ENCODE data around the gene KCNMA1. TPM values are rescaled to one million over a fixed set of nuclear protein-coding genes. Genes with fewer than 3 reads are reported as not detected.

Gene KCNMA1
- polyA plus RNA-seq, 1 donor from 2014 or later = 60.8 TPM

- Histone ChIP-seq H3K9me2 (ENCODE audit: insufficient read depth, low read length) (no peaks in the 10 kb centered on the region), H4K20me1 (ENCODE audit: insufficient read depth) (no peaks in the 10 kb centered on the region), H3K9ac (ENCODE audit: low read length) (no peak overlapping the region), H3K36me3 (ENCODE audit: insufficient read depth, low read length) (no peaks in the 10 kb centered on the region), H3K27me3 (ENCODE audit: insufficient read depth, low read depth, low read length) (no peaks in the 10 kb centered on the region), H3K9me3 (ENCODE audit: low read length) (no peaks in the 10 kb centered on the region), H3K27ac (ENCODE audit: low read length) (no peak overlapping the region), H3K4me3 (ENCODE audit: low read length) (no peak overlapping the region), H3K4me2 (ENCODE audit: low read length) (no peak overlapping the region), H3K79me2 (replicated peaks; ENCODE audit: insufficient read depth, low read length) (no peaks in the 10 kb centered on the region), H2AFZ (ENCODE audit: low read depth, low read length) (no peak overlapping the region), H3F3A (ENCODE audit: insufficient read depth, low read length, poor library complexity, severe bottlenecking) (no peaks in the 10 kb centered on the region)
- TF ChIP-seq EZH2 (IDR thresholded peaks at IDR 0.05; ENCODE audit: borderline replicate concordance, insufficient read depth, low read length, poor library complexity, severe bottlenecking) (no peak), TAF1 (IDR thresholded peaks at IDR 0.05; ENCODE audit: low read depth) (no peak), EP300 (conservative IDR thresholded peaks at IDR 0.05; ENCODE audit: poor library complexity, severe bottlenecking) (no peak), POLR2AphosphoS5 (IDR thresholded peaks at IDR 0.05) (no peak), MXI1 (conservative IDR thresholded peaks at IDR 0.05; ENCODE audit: poor library complexity, severe bottlenecking) (no peak), SMC3 (conservative IDR thresholded peaks at IDR 0.05; ENCODE audit: poor library complexity) (no peak), RAD21 (conservative IDR thresholded peaks at IDR 0.05) (no peak), REST (IDR thresholded peaks at IDR 0.05; ENCODE audit: borderline replicate concordance) (no peak)
- TF ChIP-seq, protein P1, sequence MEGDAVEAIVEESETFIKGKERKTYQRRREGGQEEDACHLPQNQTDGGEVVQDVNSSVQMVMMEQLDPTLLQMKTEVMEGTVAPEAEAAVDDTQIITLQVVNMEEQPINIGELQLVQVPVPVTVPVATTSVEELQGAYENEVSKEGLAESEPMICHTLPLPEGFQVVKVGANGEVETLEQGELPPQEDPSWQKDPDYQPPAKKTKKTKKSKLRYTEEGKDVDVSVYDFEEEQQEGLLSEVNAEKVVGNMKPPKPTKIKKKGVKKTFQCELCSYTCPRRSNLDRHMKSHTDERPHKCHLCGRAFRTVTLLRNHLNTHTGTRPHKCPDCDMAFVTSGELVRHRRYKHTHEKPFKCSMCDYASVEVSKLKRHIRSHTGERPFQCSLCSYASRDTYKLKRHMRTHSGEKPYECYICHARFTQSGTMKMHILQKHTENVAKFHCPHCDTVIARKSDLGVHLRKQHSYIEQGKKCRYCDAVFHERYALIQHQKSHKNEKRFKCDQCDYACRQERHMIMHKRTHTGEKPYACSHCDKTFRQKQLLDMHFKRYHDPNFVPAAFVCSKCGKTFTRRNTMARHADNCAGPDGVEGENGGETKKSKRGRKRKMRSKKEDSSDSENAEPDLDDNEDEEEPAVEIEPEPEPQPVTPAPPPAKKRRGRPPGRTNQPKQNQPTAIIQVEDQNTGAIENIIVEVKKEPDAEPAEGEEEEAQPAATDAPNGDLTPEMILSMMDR (IDR thresholded peaks at IDR 0.05; ENCODE audit: poor library complexity, severe bottlenecking) = no peak
These were observed 447.3 kb downstream of the KCNMA1 start for GRCh38 chr10:77190291-77190690.

- Histone ChIP-seq H2AFZ (ENCODE audit: low read depth, low read length) (no peak overlapping the region), H3K27me3 (ENCODE audit: insufficient read depth, low read depth, low read length) (no peaks in the 10 kb centered on the region), H3K36me3 (ENCODE audit: insufficient read depth, low read length) (no peaks in the 10 kb centered on the region), H3K4me3 (ENCODE audit: low read length) (no peak overlapping the region), H3K9me3 (ENCODE audit: low read length) (no peaks in the 10 kb centered on the region), H3F3A (ENCODE audit: insufficient read depth, low read length, poor library complexity, severe bottlenecking) (no peaks in the 10 kb centered on the region), H3K27ac (ENCODE audit: low read length) (no peak overlapping the region), H3K9me2 (ENCODE audit: insufficient read depth, low read length) (no peaks in the 10 kb centered on the region), H4K20me1 (ENCODE audit: insufficient read depth) (no peaks in the 10 kb centered on the region), H3K4me2 (ENCODE audit: low read length) (no peak overlapping the region), H3K79me2 (replicated peaks; ENCODE audit: insufficient read depth, low read length) (no peaks in the 10 kb centered on the region), H3K9ac (ENCODE audit: low read length) (no peak overlapping the region)
- TF ChIP-seq EZH2 (IDR thresholded peaks at IDR 0.05; ENCODE audit: borderline replicate concordance, insufficient read depth, low read length, poor library complexity, severe bottlenecking) (no peak), RAD21 (conservative IDR thresholded peaks at IDR 0.05) (no peak), EP300 (conservative IDR thresholded peaks at IDR 0.05; ENCODE audit: poor library complexity, severe bottlenecking) (no peak), REST (IDR thresholded peaks at IDR 0.05; ENCODE audit: borderline replicate concordance) (no peak)
These were observed 448.1 kb downstream of the KCNMA1 start for GRCh38 chr10:77189520-77189919.

Data from neural cell (in vitro differentiated cells).